Colonic mucosa (tissue), 4 donors: ENCODE measurements around the gene GHRH. TPM values are rescaled to one million over a fixed set of nuclear protein-coding genes. Genes with fewer than 3 reads are reported as not detected.

ENCODE experiments used
- DNase-seq: peaks from one replicate; pipeline ENCODE4 v3.0.0-alpha.2; 2020
- H3K27ac ChIP-seq: fragments of 200-600 bp; one replicate; pipeline ENCODE4 v1.8.0; 2021
- H3K27me3 ChIP-seq: fragments of 200-600 bp; one replicate; pipeline ENCODE4 v1.8.0; 2021
- H3K36me3 ChIP-seq: fragments of 200-600 bp; one replicate; pipeline ENCODE4 v1.8.0; 2021
- H3K4me1 ChIP-seq: fragments of 200-600 bp; one replicate; pipeline ENCODE4 v1.8.0; 2021; ENCODE audit warnings: mild to moderate bottlenecking
- H3K4me3 ChIP-seq: fragments of 200-600 bp; one replicate; pipeline ENCODE4 v1.8.0; 2021
- H3K9ac ChIP-seq, 2 donors: one replicate each; pipeline ENCODE4 v1.7.0; 2013; ENCODE audit warnings: control low read depth in 2 of 2, low read depth in 2 of 2, low read length in 2 of 2
- H3K9me3 ChIP-seq: fragments of 200-600 bp; one replicate; pipeline ENCODE4 v1.8.0; 2021
- intact Hi-C: fragments of 100-400 bp; cut with DNase I; formaldehyde crosslinking; loops from one replicate; pipeline ENCODE4 v1.14.1; 2022
- total RNA-seq, 2 donors: library from RNA; stranded (reverse); fragmentation: NEBNext Ultra II Directional in 1 of 2; extraction: Animal tissue kit (Norgen Biotek cat#: 25700) in 1 of 2; gene quantifications; one replicate each; pipeline ENCODE4 v1.2.1, GENCODE V29; 2021
- TF ChIP-seq, protein P1 (sequence below): fragments of 200-600 bp; IDR thresholded peaks from one replicate; pipeline ENCODE4 v1.8.0; 2022; ENCODE audit warnings: antibody characterized with exemption, mild to moderate bottlenecking
- donor health status: healthy.
- donor health status: DM: no; HTN: no; CAD: no.
- donor health status: DM: no; HTN: no; CAD: no.

The GHRH gene
- total RNA-seq, 2 donors from 2014 or later: not detected

DNA sequence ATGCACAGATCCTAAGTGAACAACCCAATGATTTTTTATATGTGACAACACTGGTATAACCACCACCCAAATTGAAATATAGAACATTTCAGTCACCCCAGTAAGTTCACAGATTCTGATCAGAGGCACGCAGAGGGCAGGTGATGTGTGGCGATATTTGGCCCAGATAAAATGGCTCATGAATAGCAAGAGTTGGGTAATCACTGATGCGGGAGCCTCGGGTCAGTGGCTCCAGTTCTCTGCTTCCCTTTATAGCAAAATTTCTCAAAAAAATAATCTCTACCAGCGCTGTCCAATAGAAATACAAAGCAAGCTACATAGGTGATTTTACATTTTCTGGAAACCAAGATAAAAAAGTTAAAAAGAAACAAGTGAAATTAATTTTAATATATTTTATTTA is 14.9 kb downstream of the GHRH start:
- H3K36me3 ChIP-seq: peaks cover under 1% of the 10 kb centered on the region

DNA sequence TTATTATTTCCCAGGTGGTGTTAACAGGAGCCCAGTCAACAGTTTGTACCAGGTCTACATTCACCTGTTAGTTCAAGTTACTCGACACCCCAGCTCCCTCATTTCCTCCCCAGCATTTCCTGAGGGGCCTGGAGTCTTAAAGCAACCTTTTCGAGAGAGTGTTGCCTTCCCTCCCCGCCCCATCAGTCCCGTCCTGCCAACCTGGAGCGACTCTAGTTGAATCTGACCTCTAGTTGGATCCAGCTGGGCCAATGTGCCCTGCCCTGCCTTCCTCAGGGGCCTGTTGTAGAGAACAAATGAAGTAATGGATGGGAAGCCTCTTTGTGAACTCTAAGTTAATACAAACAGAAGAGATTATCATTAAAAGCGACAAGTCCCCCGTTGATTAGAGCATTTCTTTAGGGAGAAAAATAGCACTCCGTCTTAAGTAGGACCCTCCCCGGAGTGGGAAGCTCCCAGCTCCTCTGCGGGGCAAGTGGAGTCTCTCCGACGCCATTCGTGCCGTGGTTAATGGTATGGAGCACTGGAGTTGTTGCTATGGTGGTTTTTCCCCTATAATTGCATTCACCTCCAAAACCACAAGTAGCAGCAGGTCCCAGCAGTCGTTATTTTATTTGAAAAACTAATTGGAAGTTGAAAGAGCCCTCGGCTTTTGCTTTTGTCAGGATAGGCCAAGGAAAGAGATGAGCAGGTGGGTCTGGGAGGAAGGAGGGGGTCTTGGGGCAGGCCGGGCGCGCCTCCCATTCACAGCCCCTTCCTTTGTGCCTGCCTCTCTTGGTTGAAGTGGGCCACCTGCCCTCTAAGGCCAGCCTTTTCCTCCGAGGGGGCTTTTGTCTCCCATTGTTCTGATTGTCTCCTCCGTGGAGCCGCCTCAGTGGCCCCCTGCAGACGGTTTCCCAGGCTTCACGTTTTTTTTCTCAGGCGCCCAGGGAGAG is 16.1 kb downstream of the GHRH start:
- H3K36me3 ChIP-seq: peaks cover 6% of the 10 kb centered on the region
- H3K4me1 ChIP-seq: no peaks in the 10 kb centered on the region
- TF ChIP-seq, protein P1, sequence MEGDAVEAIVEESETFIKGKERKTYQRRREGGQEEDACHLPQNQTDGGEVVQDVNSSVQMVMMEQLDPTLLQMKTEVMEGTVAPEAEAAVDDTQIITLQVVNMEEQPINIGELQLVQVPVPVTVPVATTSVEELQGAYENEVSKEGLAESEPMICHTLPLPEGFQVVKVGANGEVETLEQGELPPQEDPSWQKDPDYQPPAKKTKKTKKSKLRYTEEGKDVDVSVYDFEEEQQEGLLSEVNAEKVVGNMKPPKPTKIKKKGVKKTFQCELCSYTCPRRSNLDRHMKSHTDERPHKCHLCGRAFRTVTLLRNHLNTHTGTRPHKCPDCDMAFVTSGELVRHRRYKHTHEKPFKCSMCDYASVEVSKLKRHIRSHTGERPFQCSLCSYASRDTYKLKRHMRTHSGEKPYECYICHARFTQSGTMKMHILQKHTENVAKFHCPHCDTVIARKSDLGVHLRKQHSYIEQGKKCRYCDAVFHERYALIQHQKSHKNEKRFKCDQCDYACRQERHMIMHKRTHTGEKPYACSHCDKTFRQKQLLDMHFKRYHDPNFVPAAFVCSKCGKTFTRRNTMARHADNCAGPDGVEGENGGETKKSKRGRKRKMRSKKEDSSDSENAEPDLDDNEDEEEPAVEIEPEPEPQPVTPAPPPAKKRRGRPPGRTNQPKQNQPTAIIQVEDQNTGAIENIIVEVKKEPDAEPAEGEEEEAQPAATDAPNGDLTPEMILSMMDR: no peak
- DNase-seq: no peak
- H3K9me3 ChIP-seq: no peaks in the 10 kb centered on the region
- no peak overlapping the region for H3K4me3 ChIP-seq
- intact Hi-C loops: no loop called here
- no peak overlapping the region for H3K9ac ChIP-seq
- H3K27me3 ChIP-seq: no peaks in the 10 kb centered on the region
- H3K27ac ChIP-seq: no peak overlapping the region

More for the DNA sequence above, 14.9 kb downstream of the GHRH start:
- TF ChIP-seq, protein P1: no peak
- Histone ChIP-seq H3K4me3 (no peak overlapping the region), H3K9me3 (no peaks in the 10 kb centered on the region), H3K4me1 (no peaks in the 10 kb centered on the region), H3K27me3 (no peaks in the 10 kb centered on the region), H3K27ac (no peak overlapping the region), H3K9ac (no peak overlapping the region)
- intact Hi-C loops: no loop called here
- no peak for DNase-seq

DNA sequence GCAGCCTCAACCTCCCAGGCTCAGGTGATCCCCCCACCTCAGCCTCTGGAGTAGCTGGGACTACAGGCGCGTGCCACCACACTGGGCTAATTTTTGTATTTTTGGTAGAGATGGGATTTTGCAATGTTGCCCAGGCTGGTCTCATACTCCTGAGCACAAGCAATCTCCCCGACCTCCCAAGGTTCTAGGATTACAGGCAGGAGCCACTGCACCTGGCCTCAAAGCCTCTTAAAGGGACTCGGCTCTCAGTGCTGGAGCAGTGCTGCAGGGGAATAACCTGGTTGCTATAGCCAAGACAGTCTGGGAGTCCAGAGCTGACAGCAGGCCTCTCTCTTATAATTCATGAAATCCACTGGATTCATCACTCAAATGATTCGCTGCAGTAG is 17.0 kb downstream of the GHRH start:
- Histone ChIP-seq H3K9ac (no peak overlapping the region), H3K27ac (no peak overlapping the region), H3K27me3 (no peaks in the 10 kb centered on the region), H3K4me1 (no peaks in the 10 kb centered on the region), H3K36me3 (peaks cover 6% of the 10 kb centered on the region), H3K9me3 (no peaks in the 10 kb centered on the region), H3K4me3 (no peak overlapping the region)
- intact Hi-C loops: no loop called here
- no peak for DNase-seq
- TF ChIP-seq, protein P1: no peak

DNA sequence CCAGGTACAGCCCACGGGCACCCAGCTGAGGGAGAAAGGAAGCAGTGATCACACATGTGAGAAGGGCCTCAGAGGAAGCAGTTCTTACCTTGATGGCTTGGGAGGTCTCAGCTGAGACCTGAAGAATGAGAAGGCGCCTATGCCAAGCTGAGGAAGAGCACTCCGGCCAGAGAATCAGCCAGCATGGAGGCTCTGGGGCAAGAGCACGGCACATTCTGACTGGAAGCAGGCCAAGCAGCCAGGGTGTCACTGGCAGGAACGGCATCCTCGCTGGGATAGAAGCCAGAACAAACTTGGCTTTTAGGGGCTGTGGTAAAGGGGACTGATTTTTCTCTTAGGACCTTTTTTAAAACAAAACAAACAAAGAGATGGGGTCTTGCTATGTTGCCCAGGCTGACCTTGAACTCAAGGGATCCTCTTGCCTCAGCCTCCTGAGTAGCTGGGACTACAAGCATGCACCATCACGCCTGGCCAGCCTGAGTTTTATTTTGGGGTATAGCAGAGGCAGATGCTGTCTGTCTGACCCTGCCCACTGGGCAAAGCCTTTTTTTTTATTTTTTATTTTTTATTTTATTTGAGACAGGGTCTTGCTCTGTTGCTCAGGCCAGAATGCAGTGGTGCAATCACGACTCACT is 17.6 kb downstream of the GHRH start:
- Histone ChIP-seq H3K27ac (no peak overlapping the region), H3K4me3 (no peak overlapping the region), H3K9ac (no peak overlapping the region), H3K4me1 (no peaks in the 10 kb centered on the region), H3K27me3 (no peaks in the 10 kb centered on the region), H3K36me3 (peaks cover 6% of the 10 kb centered on the region), H3K9me3 (no peaks in the 10 kb centered on the region)
- TF ChIP-seq, protein P1: no peak
- DNase-seq: no peak
- intact Hi-C loops: no loop called here

DNA sequence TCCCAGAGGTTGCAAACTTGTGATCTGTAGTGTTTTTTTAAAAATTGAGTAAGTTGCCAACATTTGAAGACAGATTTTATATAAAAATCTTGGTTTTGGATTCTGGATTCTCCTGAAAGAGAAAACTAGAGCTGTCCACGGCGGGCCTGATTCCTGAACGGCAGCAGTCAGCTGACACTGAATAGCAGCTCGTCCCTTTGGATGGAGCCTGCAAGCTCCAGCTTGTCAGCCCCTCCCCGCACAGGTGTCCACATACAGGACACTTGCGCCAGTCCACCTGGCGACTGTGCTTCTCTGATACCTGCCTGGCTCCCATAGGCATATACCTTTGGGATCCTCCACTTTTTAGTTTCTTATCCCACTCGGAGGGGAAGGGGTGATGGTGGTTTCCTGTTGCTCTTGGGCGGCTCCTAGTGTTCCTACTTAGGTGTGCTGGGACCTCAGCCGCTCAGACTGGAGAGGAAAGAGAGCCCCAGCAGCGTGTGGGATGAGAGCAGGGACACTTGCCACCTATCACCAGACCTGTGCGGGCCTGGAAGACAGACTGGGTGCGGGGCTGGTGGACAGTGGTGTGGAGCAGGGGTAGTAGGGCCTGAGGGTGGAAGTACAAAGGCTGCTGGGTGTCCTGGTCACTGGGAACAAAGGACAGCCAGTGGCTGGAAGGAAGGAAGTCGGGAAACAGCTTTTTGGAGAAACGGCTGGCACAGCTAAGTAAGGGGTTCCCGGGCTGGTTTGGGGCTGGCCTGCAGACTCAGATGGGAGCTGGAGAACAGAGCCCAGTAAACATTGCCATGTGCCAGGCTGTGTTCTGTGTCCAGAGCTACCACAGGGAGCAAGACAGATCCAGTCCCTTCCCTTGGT is 18.3 kb downstream of the GHRH start:
- Histone ChIP-seq H3K9ac (no peak overlapping the region), H3K4me3 (no peak overlapping the region), H3K9me3 (no peaks in the 10 kb centered on the region), H3K27me3 (no peaks in the 10 kb centered on the region), H3K4me1 (no peaks in the 10 kb centered on the region), H3K27ac (no peak overlapping the region), H3K36me3 (peaks cover 6% of the 10 kb centered on the region)
- DNase-seq: no peak
- intact Hi-C loops: no loop called here
- TF ChIP-seq, protein P1: no peak
